IMR-90 (cell line): Measurements from ENCODE around the gene HAP1. TPM values are rescaled to one million over a fixed set of nuclear protein-coding genes. Genes with fewer than 3 reads are reported as not detected.
"Not testable (repeated sequence)": the region's sequence is repeated elsewhere in the genome, so short reads cannot be mapped to it uniquely, and the experiment has no call there.

Source experiments
- ATAC-seq: fragments of 200-7000 bp; cut with Tn5 transposase; 2 replicates; pipeline ENCODE4 v1.9.1; 2020; ENCODE audit warnings: low read depth, mild to moderate bottlenecking, moderate library complexity
- BruUV-seq: library from RNA; stranded (reverse); fragments of 400-500 nt; replicated peaks from 2 replicates; lab custom pipeline; 2021; lab: Mats Ljungman, UMichigan
- CTCF ChIA-PET: fragments of 300-600 bp; formaldehyde crosslinking; extraction: SDS; loops from one replicate; lab custom pipeline; 2021; ENCODE audit warnings: antibody characterized with exemption; lab: Yijun Ruan, JAX
- POLR2A ChIA-PET: fragments of 300-600 bp; sonication (Branson Sonifier 250); formaldehyde crosslinking; loops from one replicate; lab custom pipeline; 2022; ENCODE audit warnings: antibody characterized with exemption; ENCODE audit not compliant: unreplicated experiment; lab: Charles Lee
- DNase-seq: peaks from one replicate; pipeline ENCODE4 v3.0.0; 2013
- H2AFZ ChIP-seq: replicated peaks from 2 replicates; pipeline ENCODE3; 2013; ENCODE audit warnings: low read length, mild to moderate bottlenecking; ENCODE audit not compliant: poor library complexity
- H2AK5ac ChIP-seq: 2 replicates; pipeline ENCODE4 v1.6.1; 2013; ENCODE audit warnings: low read depth, low read length, inconsistent platforms
- H2AK9ac ChIP-seq: replicated peaks from 2 replicates; pipeline ENCODE3; 2013; ENCODE audit warnings: mild to moderate bottlenecking, low read depth, low read length, moderate library complexity; ENCODE audit not compliant: poor library complexity
- H2BK120ac ChIP-seq: 2 replicates; pipeline ENCODE4 v1.6.1; 2013; ENCODE audit warnings: low read depth, low read length, inconsistent platforms
- H2BK15ac ChIP-seq: 3 replicates; pipeline ENCODE4 v1.6.1; 2013; ENCODE audit warnings: low read depth, low read length, inconsistent platforms
- H2BK20ac ChIP-seq: 2 replicates; pipeline ENCODE4 v1.6.1; 2013; ENCODE audit warnings: low read depth, mild to moderate bottlenecking, inconsistent platforms, low read length, moderate library complexity
- H2BK5ac ChIP-seq: 2 replicates; pipeline ENCODE4 v1.6.1; 2013; ENCODE audit warnings: mild to moderate bottlenecking, low read depth, low read length, inconsistent platforms; ENCODE audit not compliant: poor library complexity, severe bottlenecking
- H3K14ac ChIP-seq: replicated peaks from 2 replicates; pipeline ENCODE4 v1.6.1; 2013; ENCODE audit warnings: low read depth, low read length, inconsistent platforms
- H3K18ac ChIP-seq: 2 replicates; pipeline ENCODE4 v1.6.1; 2013; ENCODE audit warnings: low read depth, low read length, control low read depth
- H3K23ac ChIP-seq: 2 replicates; pipeline ENCODE4 v1.6.1; 2013; ENCODE audit warnings: low read depth, low read length, inconsistent platforms
- H3K27ac ChIP-seq: 2 replicates; pipeline ENCODE4 v1.5.1; 2013; ENCODE audit warnings: mild to moderate bottlenecking, control low read depth, low read length; ENCODE audit not compliant: insufficient read depth
- H3K27me3 ChIP-seq: 2 replicates; pipeline ENCODE4 v1.6.1; 2013; ENCODE audit warnings: low read length; ENCODE audit not compliant: control insufficient read depth, insufficient read depth
- H3K36me3 ChIP-seq: 2 replicates; pipeline ENCODE4 v1.6.1; 2013; ENCODE audit warnings: low read length, mixed read lengths; ENCODE audit not compliant: control insufficient read depth, insufficient read depth
- H3K4ac ChIP-seq: 2 replicates; pipeline ENCODE4 v1.6.1; 2013; ENCODE audit warnings: low read depth, low read length, inconsistent platforms
- H3K4me1 ChIP-seq: 2 replicates; pipeline ENCODE4 v1.6.1; 2013; ENCODE audit warnings: low read length, mixed read lengths; ENCODE audit not compliant: control insufficient read depth, insufficient read depth
- H3K4me2 ChIP-seq: 2 replicates; pipeline ENCODE4 v1.6.1; 2013; ENCODE audit warnings: low read depth, mild to moderate bottlenecking, control low read depth, low read length, moderate library complexity
- H3K4me3 ChIP-seq: 2 replicates; pipeline ENCODE4 v1.5.1; 2013; ENCODE audit warnings: low read depth, mild to moderate bottlenecking, control low read depth, low read length, moderate library complexity; ENCODE audit not compliant: insufficient read depth
- H3K56ac ChIP-seq: 2 replicates; pipeline ENCODE4 v1.6.1; 2013; ENCODE audit warnings: low read length, inconsistent platforms; ENCODE audit not compliant: insufficient read depth; ENCODE audit errors: extremely low read depth
- H3K79me1 ChIP-seq, 2 experiments: 2 replicates each; pipeline ENCODE4 v1.6.1; 2013; ENCODE audit warnings: low read length in 2 of 2, inconsistent platforms in 1 of 2, low read depth in 1 of 2
- H3K9ac ChIP-seq: 2 replicates; pipeline ENCODE4 v1.6.1; 2013; ENCODE audit warnings: low read depth, low read length, control low read depth
- H3K9me1 ChIP-seq: 2 replicates; pipeline ENCODE4 v1.6.1; 2013; ENCODE audit warnings: low read length, inconsistent platforms; ENCODE audit not compliant: insufficient read depth
- H3K9me3 ChIP-seq: 2 replicates; pipeline ENCODE4 v1.6.1; 2013; ENCODE audit warnings: low read length; ENCODE audit not compliant: control insufficient read depth, insufficient read depth
- H4K20me1 ChIP-seq: 2 replicates; pipeline ENCODE4 v1.6.1; 2013; ENCODE audit warnings: low read length, inconsistent platforms; ENCODE audit not compliant: insufficient read depth
- H4K5ac ChIP-seq: 2 replicates; pipeline ENCODE4 v1.6.1; 2013; ENCODE audit warnings: mild to moderate bottlenecking, low read depth, low read length, control low read depth
- H4K8ac ChIP-seq, 2 experiments: 2 replicates each; pipeline ENCODE4 v1.6.1; 2013; ENCODE audit warnings: low read depth in 2 of 2, low read length in 2 of 2, control low read depth in 1 of 2, inconsistent platforms in 1 of 2
- H4K91ac ChIP-seq: 2 replicates; pipeline ENCODE4 v1.6.1; 2013; ENCODE audit warnings: low read depth, low read length, inconsistent platforms; ENCODE audit not compliant: insufficient read depth
- WGBS, 2 experiments: methylation state at CpG; one replicate each; pipeline versions ENCODE4 v1.1.5 to v1.1.7; 2013; ENCODE audit warnings: missing lambda C conversion rate in 2 of 2; ENCODE audit not compliant: insufficient read length in 1 of 2; ENCODE audit errors: extremely low coverage in 2 of 2; 5-methylcytosine and 5-hydroxymethylcytosine counted together
- dilution Hi-C: fragments of 300-500 bp; cut with HindIII; formaldehyde crosslinking; loops from one replicate; pipeline ENCODE4 v1.14.3; 2018; ENCODE audit warnings: low sequenced_read_pairs; ENCODE audit not compliant: unreplicated experiment
- in situ Hi-C: fragments of 300-500 bp; cut with MboI; formaldehyde crosslinking; loops from 3 replicates; pipeline ENCODE4 v1.14.3; 2019; ENCODE audit warnings: low sequenced_read_pairs, inconsistent platforms, mixed read lengths
- intact Hi-C: fragments of 100-400 bp; cut with micrococcal nuclease; formaldehyde crosslinking; loops from 2 replicates; pipeline ENCODE4 v1.10.0; 2022
- polyA plus RNA-seq, 3 experiments: library from polyadenylated mRNA; depleted of rRNA; stranded (reverse); fragments of >200 nt; gene quantifications; 2 replicates each; pipeline ENCODE4 v1.2.3, GENCODE V29; 2012; ENCODE audit warnings: low replicate concordance in 1 of 3
- total RNA-seq: library from RNA; depleted of rRNA; stranded (reverse); fragments of >200 nt; gene quantifications from 2 replicates; pipeline ENCODE4 v1.2.3, GENCODE V29; 2012

Gene HAP1
- total and polyA plus RNA-seq, 2 of the 4 experiments (the other 2 are of a cell fraction), result under 0.01 to 0.09 TPM

DNA sequence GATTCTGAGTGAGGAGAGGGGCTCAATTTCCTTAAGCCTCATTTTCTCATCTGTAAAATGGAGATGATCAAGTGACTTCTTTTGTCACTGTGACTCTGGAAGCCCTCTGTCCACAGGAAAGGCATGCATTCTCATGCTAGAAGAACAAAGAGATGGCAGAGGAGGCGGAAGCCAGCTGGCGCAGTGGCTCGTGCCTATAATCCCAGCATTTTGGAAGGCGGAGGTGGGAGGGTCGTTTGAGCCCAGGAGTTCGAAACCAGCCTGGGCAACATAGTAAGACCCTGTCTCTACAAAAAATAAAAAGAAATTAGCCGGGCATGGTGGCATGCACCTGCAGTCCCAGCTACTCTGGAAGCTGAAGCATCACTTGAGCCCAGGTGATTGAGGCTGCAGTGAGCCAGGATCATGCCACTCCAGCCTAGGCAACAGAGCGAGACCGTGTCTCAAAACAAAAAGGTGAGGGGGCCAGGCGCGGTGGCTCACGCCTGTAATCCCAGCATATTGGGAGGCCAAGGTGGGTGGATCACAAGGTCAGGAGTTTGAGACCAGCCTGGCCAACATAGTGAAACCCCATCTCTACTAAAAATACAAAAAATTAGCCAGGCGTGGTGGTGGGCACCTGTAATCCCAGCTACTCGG lies 41.9 kb upstream of the HAP1 start:
- H4K91ac ChIP-seq, H3K4me3 ChIP-seq, BruUV-seq, H3K27ac ChIP-seq, intact Hi-C loops, H3K9me3 ChIP-seq, POLR2A ChIA-PET, H3K4ac ChIP-seq, DNase-seq, H3K23ac ChIP-seq, H3K9ac ChIP-seq, H4K8ac ChIP-seq, ATAC-seq, dilution Hi-C loops, H2AK9ac ChIP-seq, H3K4me2 ChIP-seq, H2BK5ac ChIP-seq, H4K5ac ChIP-seq, H3K56ac ChIP-seq, H3K27me3 ChIP-seq, H3K14ac ChIP-seq, H2AFZ ChIP-seq, H3K18ac ChIP-seq, H2BK15ac ChIP-seq, in situ Hi-C loops: not testable (repeated sequence)
- H2BK120ac ChIP-seq, result peak overlapping the region; percentile 4; the same call in 1 of the 2 replicates
- H3K9me1 ChIP-seq, result peaks cover 27% of the 10 kb centered on the region
- H3K36me3 ChIP-seq, result peaks cover 18% of the 10 kb centered on the region
- peak overlapping the region; percentile 54; the same call in 1 of the 2 replicates for H2AK5ac ChIP-seq
- 100% methylated on average over 1 of the region's 14 CpGs; no CpG with 5 or more reads in 1 of the 2 experiments for WGBS, 2 experiments
- peaks cover 15 to 68% of the 10 kb centered on the region in 2 experiments; a peak in 3 of 4 replicates for H3K79me1 ChIP-seq
- peaks cover 27% of the 10 kb centered on the region for H3K4me1 ChIP-seq
- CTCF ChIA-PET, result interaction anchor here (0.7 kb wide), 1 partner anchor 10 kb away, joined by 3 read pairs; the partner anchor contains the start of gene JUP
- 0 out of 2 replicates have a peak overlapping the region, but pooled peaks have one; percentile 25 for H2BK20ac ChIP-seq
- peaks cover 33% of the 10 kb centered on the region for H4K20me1 ChIP-seq
